Measurements from ENCODE around the gene HLA-A.
"Not testable (repeated sequence)": the region's sequence is repeated elsewhere in the genome, so short reads cannot be mapped to it uniquely, and the experiment has no call there.

The HLA-A gene

GRCh38 chr6:29942275-29943052 is at the start of gene HLA-A:
Gene HLA-A, plus strand, starts transcription at chr6:29942532. Its CDS starts 22 bp downstream, at chr6:29942554.
- peak; percentile 86 for DNase-seq (ENCODE audit: low read depth)

- no peak for DNase-seq (ENCODE audit: low read depth)
These were observed 49.6 kb upstream of the HLA-A start for GRCh38 chr6:29892696-29893095.

GRCh38 chr6:29899281-29899680 is 43.1 kb upstream of the HLA-A start:
- no peak for DNase-seq (ENCODE audit: low read depth)

GRCh38 chr6:29905286-29905685 is 37.0 kb upstream of the HLA-A start:
- no peak for DNase-seq (ENCODE audit: low read depth)

- no peak for DNase-seq (ENCODE audit: low read depth)
These were observed 34.5 kb upstream of the HLA-A start for GRCh38 chr6:29907637-29908340.

- DNase-seq (ENCODE audit: low read depth): no peak
These were observed 34.0 kb upstream of the HLA-A start for GRCh38 chr6:29908341-29908662.

GRCh38 chr6:29908710-29909109 is 33.6 kb upstream of the HLA-A start:
- DNase-seq (ENCODE audit: low read depth): no peak

- no peak for DNase-seq (ENCODE audit: low read depth)
These were observed 32.3 kb upstream of the HLA-A start for GRCh38 chr6:29909985-29910384.

GRCh38 chr6:29912840-29913239 is 29.5 kb upstream of the HLA-A start:
- DNase-seq (ENCODE audit: low read depth): no peak

- no peak for DNase-seq (ENCODE audit: low read depth)
These were observed 25.6 kb upstream of the HLA-A start for GRCh38 chr6:29916741-29917140.

GRCh38 chr6:29917857-29918256 is 24.5 kb upstream of the HLA-A start:
- DNase-seq (ENCODE audit: low read depth): no peak

GRCh38 chr6:29919506-29920445 is 22.6 kb upstream of the HLA-A start:
- no peak for DNase-seq (ENCODE audit: low read depth)

- no peak for DNase-seq (ENCODE audit: low read depth)
These were observed 18.0 kb upstream of the HLA-A start for GRCh38 chr6:29924287-29924686.

GRCh38 chr6:29924731-29925130 is 17.6 kb upstream of the HLA-A start:
- no peak for DNase-seq (ENCODE audit: low read depth)

- DNase-seq (ENCODE audit: low read depth): no peak
These were observed 17.0 kb upstream of the HLA-A start for GRCh38 chr6:29925321-29925720.

- no peak for DNase-seq (ENCODE audit: low read depth)
These were observed 16.5 kb upstream of the HLA-A start for GRCh38 chr6:29925727-29926412.

GRCh38 chr6:29926413-29927274 is 15.7 kb upstream of the HLA-A start:
- peak; percentile 76 for DNase-seq (ENCODE audit: low read depth)

GRCh38 chr6:29927275-29927569 is 15.1 kb upstream of the HLA-A start:
- no peak for DNase-seq (ENCODE audit: low read depth)

- DNase-seq (ENCODE audit: low read depth): no peak
These were observed 14.4 kb upstream of the HLA-A start for GRCh38 chr6:29927841-29928388.

GRCh38 chr6:29930047-29930446 is 12.3 kb upstream of the HLA-A start:
- DNase-seq (ENCODE audit: low read depth): not testable (repeated sequence)

GRCh38 chr6:29933955-29934354 is 8.4 kb upstream of the HLA-A start:
- DNase-seq (ENCODE audit: low read depth): no peak

Measured in activated T-cell treated with anti-CD3 and anti-CD28 coated beads for 48 hours (primary cell).